Measurements from ENCODE around the gene GNB3.

- no peak for TF ChIP-seq CTCF (IDR thresholded peaks at IDR 0.05)
- no peak for TF ChIP-seq POLR2A (IDR thresholded peaks at IDR 0.05)
Observed at GRCh38 chr12:6795088-6795487, 45.6 kb upstream of the GNB3 start.

All from thyroid gland (tissue), 4 donors.